GM12878 (cell line): Measurements from ENCODE around the gene ATP6V0C. TPM values are rescaled to one million over a fixed set of nuclear protein-coding genes. Genes with fewer than 3 reads are reported as not detected.

ENCODE experiments used
- CREB1 ChIP-seq: IDR thresholded peaks from 2 replicates; pipeline ENCODE4 v1.6.1; 2012; ENCODE audit warnings: low read depth, mild to moderate bottlenecking, inconsistent platforms
- EED ChIP-seq: sonication (generic); IDR thresholded peaks from 2 replicates; pipeline ENCODE4 v1.6.1; 2016; ENCODE audit warnings: antibody characterized with exemption, low read depth
- EGR1 ChIP-seq, 2 experiments: IDR thresholded peaks; 1 replicate in 1 of 2; 2 replicates in 1 of 2; pipeline ENCODE4 v1.6.1; 2011 to 2012; ENCODE audit warnings: low read depth in 2 of 2, low read length in 2 of 2, borderline replicate concordance in 1 of 2, mild to moderate bottlenecking in 1 of 2, moderate library complexity in 1 of 2
- FOXK2 ChIP-seq: fragments of 450-650 bp; IDR thresholded peaks from 2 replicates; pipeline ENCODE4 v1.6.1; 2017; ENCODE audit warnings: mild to moderate bottlenecking, moderate library complexity
- GATAD2B ChIP-seq: fragments of 450-650 bp; conservative IDR thresholded peaks from 2 replicates; pipeline ENCODE4 v1.6.1; 2017; ENCODE audit warnings: low read depth, mild to moderate bottlenecking, moderate library complexity
- SIX5 ChIP-seq: IDR thresholded peaks from 2 replicates; pipeline ENCODE4 v1.6.1; 2011; ENCODE audit warnings: mild to moderate bottlenecking, low read depth, low read length, moderate library complexity; ENCODE audit not compliant: severe bottlenecking
- SMAD5 ChIP-seq: IDR thresholded peaks from 2 replicates; pipeline ENCODE4 v1.6.1; 2016; ENCODE audit warnings: antibody characterized with exemption, low read depth
- TARDBP ChIP-seq: IDR thresholded peaks from 2 replicates; pipeline ENCODE4 v1.6.1; 2016; ENCODE audit warnings: borderline replicate concordance
- YBX1 ChIP-seq: fragments of 450-650 bp; IDR thresholded peaks from 2 replicates; pipeline ENCODE4 v1.6.1; 2016; ENCODE audit warnings: antibody characterized with exemption
- polyA plus RNA-seq, 11 experiments: library from polyadenylated mRNA; depleted of rRNA in 4 of 11; unstranded in 6 of 11; stranded (reverse) in 5 of 11; fragments of >200 nt; fragmentation: Nextera tagmentation in 4 of 11; fragmentation: Illumina TruSeq in 1 of 11; extraction: Ambion mirVana in 4 of 11; extraction: Trizol in 1 of 11; gene quantifications; 1 replicate in 1 of 11; 2 replicates in 10 of 11; pipeline versions ENCODE4 v1.2.1 to v1.2.3, GENCODE V29; 2011 to 2016; ENCODE audit warnings: inconsistent platforms in 2 of 11, missing spikeins in 2 of 11, low read depth in 1 of 11
- total RNA-seq, 4 experiments: library from RNA; depleted of rRNA in 3 of 4; stranded (reverse); fragments of >200 nt in 3 of 4; fragmentation: Illumina TruSeq in 1 of 4; extraction: Trizol in 1 of 4; gene quantifications; 2 replicates each; pipeline versions ENCODE4 v1.2.1 to v1.2.3, GENCODE V29; 2013 to 2021
- TF ChIP-seq, protein P1 (sequence below): fragments of 150-350 bp; IDR thresholded peaks from 2 replicates; pipeline ENCODE4 v1.6.1; 2016; ENCODE audit warnings: low read depth, low read length
- TF ChIP-seq, protein P2 (sequence below): fragments of 450-650 bp; IDR thresholded peaks from 2 replicates; pipeline ENCODE4 v1.6.1; 2017; ENCODE audit warnings: antibody characterized with exemption, mild to moderate bottlenecking, moderate library complexity

The ATP6V0C gene
- total and polyA plus RNA-seq, 10 of the 15 experiments (the other 5 are each of a cell fraction or from before 2014, with no cell fraction given) = 2.4 to 135 (median 18.4) TPM

- TF ChIP-seq CREB1 (peak; percentile 94), FOXK2 (peak; percentile 69), EED (no peak), TARDBP (no peak), EGR1 (IDR thresholded peaks at IDR 0.05; ENCODE audit: borderline replicate concordance in 1 of 2, low read depth in 2 of 2, low read length in 2 of 2) (0 out of 3 replicates have a peak, but pooled peaks of 1 of the 2 experiments have one; percentile 10), GATAD2B (0 out of 2 replicates have a peak, but pooled peaks have one; percentile 68), SMAD5 (peak; percentile 65; the same call in 1 of the 2 replicates), SIX5 (peak; percentile 34), YBX1 (no peak)
- TF ChIP-seq, protein P1, sequence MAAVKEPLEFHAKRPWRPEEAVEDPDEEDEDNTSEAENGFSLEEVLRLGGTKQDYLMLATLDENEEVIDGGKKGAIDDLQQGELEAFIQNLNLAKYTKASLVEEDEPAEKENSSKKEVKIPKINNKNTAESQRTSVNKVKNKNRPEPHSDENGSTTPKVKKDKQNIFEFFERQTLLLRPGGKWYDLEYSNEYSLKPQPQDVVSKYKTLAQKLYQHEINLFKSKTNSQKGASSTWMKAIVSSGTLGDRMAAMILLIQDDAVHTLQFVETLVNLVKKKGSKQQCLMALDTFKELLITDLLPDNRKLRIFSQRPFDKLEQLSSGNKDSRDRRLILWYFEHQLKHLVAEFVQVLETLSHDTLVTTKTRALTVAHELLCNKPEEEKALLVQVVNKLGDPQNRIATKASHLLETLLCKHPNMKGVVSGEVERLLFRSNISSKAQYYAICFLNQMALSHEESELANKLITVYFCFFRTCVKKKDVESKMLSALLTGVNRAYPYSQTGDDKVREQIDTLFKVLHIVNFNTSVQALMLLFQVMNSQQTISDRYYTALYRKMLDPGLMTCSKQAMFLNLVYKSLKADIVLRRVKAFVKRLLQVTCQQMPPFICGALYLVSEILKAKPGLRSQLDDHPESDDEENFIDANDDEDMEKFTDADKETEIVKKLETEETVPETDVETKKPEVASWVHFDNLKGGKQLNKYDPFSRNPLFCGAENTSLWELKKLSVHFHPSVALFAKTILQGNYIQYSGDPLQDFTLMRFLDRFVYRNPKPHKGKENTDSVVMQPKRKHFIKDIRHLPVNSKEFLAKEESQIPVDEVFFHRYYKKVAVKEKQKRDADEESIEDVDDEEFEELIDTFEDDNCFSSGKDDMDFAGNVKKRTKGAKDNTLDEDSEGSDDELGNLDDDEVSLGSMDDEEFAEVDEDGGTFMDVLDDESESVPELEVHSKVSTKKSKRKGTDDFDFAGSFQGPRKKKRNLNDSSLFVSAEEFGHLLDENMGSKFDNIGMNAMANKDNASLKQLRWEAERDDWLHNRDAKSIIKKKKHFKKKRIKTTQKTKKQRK = no peak
- TF ChIP-seq, protein P2, sequence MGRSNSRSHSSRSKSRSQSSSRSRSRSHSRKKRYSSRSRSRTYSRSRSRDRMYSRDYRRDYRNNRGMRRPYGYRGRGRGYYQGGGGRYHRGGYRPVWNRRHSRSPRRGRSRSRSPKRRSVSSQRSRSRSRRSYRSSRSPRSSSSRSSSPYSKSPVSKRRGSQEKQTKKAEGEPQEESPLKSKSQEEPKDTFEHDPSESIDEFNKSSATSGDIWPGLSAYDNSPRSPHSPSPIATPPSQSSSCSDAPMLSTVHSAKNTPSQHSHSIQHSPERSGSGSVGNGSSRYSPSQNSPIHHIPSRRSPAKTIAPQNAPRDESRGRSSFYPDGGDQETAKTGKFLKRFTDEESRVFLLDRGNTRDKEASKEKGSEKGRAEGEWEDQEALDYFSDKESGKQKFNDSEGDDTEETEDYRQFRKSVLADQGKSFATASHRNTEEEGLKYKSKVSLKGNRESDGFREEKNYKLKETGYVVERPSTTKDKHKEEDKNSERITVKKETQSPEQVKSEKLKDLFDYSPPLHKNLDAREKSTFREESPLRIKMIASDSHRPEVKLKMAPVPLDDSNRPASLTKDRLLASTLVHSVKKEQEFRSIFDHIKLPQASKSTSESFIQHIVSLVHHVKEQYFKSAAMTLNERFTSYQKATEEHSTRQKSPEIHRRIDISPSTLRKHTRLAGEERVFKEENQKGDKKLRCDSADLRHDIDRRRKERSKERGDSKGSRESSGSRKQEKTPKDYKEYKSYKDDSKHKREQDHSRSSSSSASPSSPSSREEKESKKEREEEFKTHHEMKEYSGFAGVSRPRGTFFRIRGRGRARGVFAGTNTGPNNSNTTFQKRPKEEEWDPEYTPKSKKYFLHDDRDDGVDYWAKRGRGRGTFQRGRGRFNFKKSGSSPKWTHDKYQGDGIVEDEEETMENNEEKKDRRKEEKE = peak; percentile 93
Measured at GRCh38 chr16:2513405-2514332, at the start of gene ATP6V0C (continued).
